DND-41 (cell line): ENCODE results near the gene C1orf198.

Experiments
- ATAC-seq: fragments of 200-7000 bp; cut with Tn5 transposase; 3 replicates; pipeline ENCODE4 v1.9.1; 2021; ENCODE audit warnings: low read depth; ENCODE audit not compliant: insufficient read depth
- DNase-seq: peaks from one replicate; pipeline ENCODE4 v3.0.0-alpha.2; 2020
- H2AFZ ChIP-seq: 2 replicates; pipeline ENCODE4 v1.6.0; 2012; ENCODE audit warnings: low read depth, low read length
- H3K27ac ChIP-seq: 2 replicates; pipeline ENCODE4 v1.5.1; 2012; ENCODE audit warnings: low read length, inconsistent platforms
- H3K27me3 ChIP-seq: fragments of 200-600 bp; sonication (generic); 2 replicates; pipeline ENCODE4 v1.6.0; 2012; ENCODE audit warnings: low read length, mild to moderate bottlenecking, inconsistent platforms; ENCODE audit not compliant: insufficient read depth, poor library complexity
- H3K36me3 ChIP-seq: 2 replicates; pipeline ENCODE4 v1.5.1; 2012; ENCODE audit warnings: low read length, inconsistent platforms; ENCODE audit not compliant: insufficient read depth
- H3K4me1 ChIP-seq: 2 replicates; pipeline ENCODE4 v1.5.1; 2012; ENCODE audit warnings: mild to moderate bottlenecking, low read length; ENCODE audit not compliant: insufficient read depth
- H3K4me2 ChIP-seq: 2 replicates; pipeline ENCODE4 v1.6.0; 2012; ENCODE audit warnings: mild to moderate bottlenecking, moderate library complexity, low read length, inconsistent platforms; ENCODE audit not compliant: insufficient read depth
- H3K4me3 ChIP-seq, 2 experiments: fragments of 200-600 bp in 1 of 2; shearing (Covaris generic) in 1 of 2; 2 replicates each; pipeline ENCODE4 v1.5.1; 2012 to 2016; ENCODE audit warnings: inconsistent platforms in 2 of 2, low read length in 2 of 2, mild to moderate bottlenecking in 2 of 2, low read depth in 1 of 2, moderate library complexity in 1 of 2
- H3K79me2 ChIP-seq: 2 replicates; pipeline ENCODE4 v1.6.0; 2012; ENCODE audit warnings: low read length, inconsistent platforms; ENCODE audit not compliant: insufficient read depth
- H3K9ac ChIP-seq: 2 replicates; pipeline ENCODE4 v1.6.0; 2012; ENCODE audit warnings: low read depth, mild to moderate bottlenecking, inconsistent platforms, low read length, moderate library complexity
- H3K9me3 ChIP-seq: 2 replicates; pipeline ENCODE4 v1.5.1; 2012; ENCODE audit warnings: low read length, moderate library complexity, mild to moderate bottlenecking, inconsistent platforms; ENCODE audit not compliant: insufficient read depth, severe bottlenecking
- H4K20me1 ChIP-seq: 2 replicates; pipeline ENCODE4 v1.6.0; 2012; ENCODE audit warnings: low read length; ENCODE audit not compliant: insufficient read depth
- EZH2 ChIP-seq: IDR thresholded peaks from 3 replicates; pipeline ENCODE4 v1.6.1; 2012; ENCODE audit warnings: borderline replicate concordance, low read depth, mild to moderate bottlenecking, moderate library complexity, low read length, inconsistent platforms; ENCODE audit not compliant: severe bottlenecking
- TF ChIP-seq, protein P1 (sequence below): IDR thresholded peaks from 2 replicates; pipeline ENCODE4 v1.5.1; 2012; ENCODE audit warnings: borderline replicate concordance, low read length, moderate library complexity, mild to moderate bottlenecking; ENCODE audit not compliant: poor library complexity, severe bottlenecking; ENCODE audit errors: extremely low read depth

C1orf198 gene

DNA sequence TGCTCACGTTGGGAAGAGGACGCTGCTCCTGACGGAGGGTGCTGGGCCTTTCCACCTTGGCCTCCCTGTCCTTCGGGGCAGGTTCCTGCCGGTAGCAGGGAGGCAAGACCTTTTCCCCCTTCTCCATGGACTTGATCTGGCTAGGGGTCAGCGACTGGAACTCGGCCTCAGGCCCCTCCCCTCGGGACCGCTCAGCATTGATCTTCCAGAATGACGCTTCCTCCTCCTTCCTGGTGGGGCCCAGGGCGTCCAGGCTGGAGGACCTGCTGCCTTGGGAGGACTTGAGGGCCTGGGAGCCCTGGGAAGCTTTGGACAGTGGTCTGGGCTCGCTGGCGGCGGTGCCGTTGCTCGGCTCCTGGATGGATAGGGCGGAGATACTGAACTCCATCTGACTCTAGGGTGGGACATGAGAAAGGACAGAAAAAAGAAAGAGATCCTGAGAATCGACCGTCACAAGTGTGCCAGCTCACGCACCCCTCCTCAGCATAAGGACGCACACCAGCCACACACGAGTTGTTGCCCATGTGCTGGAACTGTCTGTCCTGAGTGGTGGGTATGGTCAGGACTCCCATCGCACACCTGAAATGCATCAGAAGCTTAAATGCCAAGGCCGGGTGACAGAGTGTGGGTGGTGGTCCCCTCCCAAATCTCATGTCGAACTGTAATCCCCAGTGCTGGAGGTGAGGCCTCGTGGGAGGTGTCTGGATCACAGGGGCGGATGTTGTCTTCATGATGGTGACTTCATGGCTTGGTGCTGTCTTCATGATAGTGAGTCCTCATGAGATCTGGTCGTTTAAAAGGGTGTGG, 24.6 kb downstream of the C1orf198 start:
- ATAC-seq, result no peak

DNA sequence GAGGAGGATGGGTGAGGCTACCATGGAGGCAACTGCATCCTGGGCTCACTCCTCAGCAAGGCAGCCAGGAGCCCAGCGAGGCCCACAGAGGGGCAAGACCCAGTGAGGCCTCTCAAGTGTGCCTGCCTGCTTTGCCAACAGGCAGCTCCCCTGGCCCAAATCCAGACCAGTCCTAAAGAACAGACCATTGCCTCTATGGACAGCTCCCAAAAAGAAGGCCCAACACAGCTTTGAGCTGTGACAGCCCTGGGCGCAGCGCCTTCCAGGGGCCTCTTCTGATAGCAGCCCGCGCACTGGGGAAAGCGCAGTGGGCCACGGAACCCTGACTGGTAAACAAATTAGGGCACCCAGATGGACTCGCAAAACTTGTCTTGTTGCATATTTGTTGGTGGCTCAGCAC, 25.5 kb downstream of the C1orf198 start:
- Histone ChIP-seq H3K4me3 (no peak overlapping the region), H4K20me1 (no peaks in the 10 kb centered on the region), H3K9me3 (no peaks in the 10 kb centered on the region), H3K36me3 (peaks cover 19% of the 10 kb centered on the region), H3K27ac (no peak overlapping the region), H3K9ac (no peak overlapping the region), H3K79me2 (no peaks in the 10 kb centered on the region), H2AFZ (no peak overlapping the region), H3K27me3 (no peaks in the 10 kb centered on the region), H3K4me2 (no peak overlapping the region), H3K4me1 (no peaks in the 10 kb centered on the region)
- ATAC-seq (no peak), DNase-seq (no peak)
- no peak for TF ChIP-seq EZH2
- TF ChIP-seq, protein P1, sequence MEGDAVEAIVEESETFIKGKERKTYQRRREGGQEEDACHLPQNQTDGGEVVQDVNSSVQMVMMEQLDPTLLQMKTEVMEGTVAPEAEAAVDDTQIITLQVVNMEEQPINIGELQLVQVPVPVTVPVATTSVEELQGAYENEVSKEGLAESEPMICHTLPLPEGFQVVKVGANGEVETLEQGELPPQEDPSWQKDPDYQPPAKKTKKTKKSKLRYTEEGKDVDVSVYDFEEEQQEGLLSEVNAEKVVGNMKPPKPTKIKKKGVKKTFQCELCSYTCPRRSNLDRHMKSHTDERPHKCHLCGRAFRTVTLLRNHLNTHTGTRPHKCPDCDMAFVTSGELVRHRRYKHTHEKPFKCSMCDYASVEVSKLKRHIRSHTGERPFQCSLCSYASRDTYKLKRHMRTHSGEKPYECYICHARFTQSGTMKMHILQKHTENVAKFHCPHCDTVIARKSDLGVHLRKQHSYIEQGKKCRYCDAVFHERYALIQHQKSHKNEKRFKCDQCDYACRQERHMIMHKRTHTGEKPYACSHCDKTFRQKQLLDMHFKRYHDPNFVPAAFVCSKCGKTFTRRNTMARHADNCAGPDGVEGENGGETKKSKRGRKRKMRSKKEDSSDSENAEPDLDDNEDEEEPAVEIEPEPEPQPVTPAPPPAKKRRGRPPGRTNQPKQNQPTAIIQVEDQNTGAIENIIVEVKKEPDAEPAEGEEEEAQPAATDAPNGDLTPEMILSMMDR, result no peak

More for the DNA sequence above, 24.6 kb downstream of the C1orf198 start:
- H2AFZ ChIP-seq, result no peak overlapping the region
- H3K4me2 ChIP-seq, result no peak overlapping the region
- no peak for DNase-seq
- no peaks in the 10 kb centered on the region for H3K9me3 ChIP-seq
- no peak overlapping the region for H3K4me3 ChIP-seq
- TF ChIP-seq, protein P1, result no peak
- no peak for TF ChIP-seq EZH2
- H4K20me1 ChIP-seq, result no peaks in the 10 kb centered on the region
- peaks cover 16% of the 10 kb centered on the region for H3K36me3 ChIP-seq
- no peaks in the 10 kb centered on the region for H3K27me3 ChIP-seq
- H3K4me1 ChIP-seq, result no peaks in the 10 kb centered on the region
- no peak overlapping the region for H3K27ac ChIP-seq
- no peaks in the 10 kb centered on the region for H3K79me2 ChIP-seq
- no peak overlapping the region for H3K9ac ChIP-seq

DNA sequence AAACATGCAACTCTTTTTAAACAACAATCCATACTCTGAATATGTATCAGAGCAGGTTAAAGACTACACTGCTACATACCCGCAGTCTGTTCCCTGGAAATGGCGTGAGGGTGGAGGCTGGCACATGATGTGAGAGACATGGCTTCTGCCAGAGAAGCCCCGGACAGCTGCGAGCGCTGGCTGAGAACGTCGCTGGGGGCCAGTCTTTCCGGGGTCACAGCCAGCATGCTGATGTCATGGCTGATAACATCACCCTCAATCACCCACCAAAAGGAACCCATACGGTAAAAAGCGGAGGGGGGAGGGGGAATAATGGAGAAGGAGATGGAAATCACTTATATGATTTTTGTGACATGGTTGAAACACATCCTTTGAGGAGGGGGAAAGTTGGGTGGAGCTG, 29.1 kb downstream of the C1orf198 start:
- DNase-seq, result no peak
- no peak overlapping the region for H3K4me2 ChIP-seq

More for the DNA sequence above, 29.1 kb downstream of the C1orf198 start:
- H3K36me3 ChIP-seq, result peaks cover 19% of the 10 kb centered on the region
- H2AFZ ChIP-seq, result no peak overlapping the region
- H4K20me1 ChIP-seq, result no peaks in the 10 kb centered on the region
- no peak overlapping the region for H3K9ac ChIP-seq
- H3K4me1 ChIP-seq, result no peaks in the 10 kb centered on the region
- H3K4me3 ChIP-seq, result no peak overlapping the region
- no peaks in the 10 kb centered on the region for H3K27me3 ChIP-seq
- TF ChIP-seq, protein P1, result no peak
- TF ChIP-seq EZH2, result no peak
- H3K27ac ChIP-seq, result no peak overlapping the region
- H3K79me2 ChIP-seq, result no peaks in the 10 kb centered on the region
- no peak for ATAC-seq
- H3K9me3 ChIP-seq, result no peaks in the 10 kb centered on the region
